Urinary bladder (tissue), 4 donors: ENCODE results near the gene TLR2. TPM values are rescaled to one million over a fixed set of nuclear protein-coding genes. Genes with fewer than 3 reads are reported as not detected.
"Not testable (repeated sequence)": the region's sequence is repeated elsewhere in the genome, so short reads cannot be mapped to it uniquely, and the experiment has no call there.

Experiments
- DNase-seq: peaks from one replicate; pipeline ENCODE4 v3.0.0-alpha.2; 2015; ENCODE audit errors: extremely low spot score
- H3K27ac ChIP-seq: one replicate; pipeline ENCODE4 v1.5.1; 2013; ENCODE audit warnings: low read depth, mild to moderate bottlenecking, moderate library complexity
- H3K36me3 ChIP-seq: one replicate; pipeline ENCODE4 v1.6.1; 2013; ENCODE audit warnings: mild to moderate bottlenecking, moderate library complexity; ENCODE audit not compliant: insufficient read depth
- H3K4me1 ChIP-seq: one replicate; pipeline ENCODE4 v1.6.1; 2013; ENCODE audit warnings: mild to moderate bottlenecking, moderate library complexity; ENCODE audit not compliant: insufficient read depth
- H3K4me3 ChIP-seq: one replicate; pipeline ENCODE4 v1.5.1; 2013; ENCODE audit warnings: low read depth, low read length
- WGBS: extraction: QIAGEN DNeasy Blood & Tissue Kit; methylation state at CpG from one replicate; pipeline ENCODE4 v1.1.7; 2013; 5-methylcytosine and 5-hydroxymethylcytosine counted together
- polyA plus RNA-seq: library from polyadenylated mRNA; stranded (reverse); fragments of 200-250 nt; gene quantifications from one replicate; pipeline ENCODE4 v1.2.3, GENCODE V29; 2013
- total RNA-seq: library from RNA; depleted of rRNA; stranded (reverse); fragments of >200 nt; gene quantifications from one replicate; pipeline ENCODE4 v1.2.3, GENCODE V29; 2014
- donor health status: healthy with polysubstance abuse.
- donor health status: healthy.

The TLR2 gene
- total and polyA plus RNA-seq, 2 donors: 10.4 to 13.3 TPM

DNA sequence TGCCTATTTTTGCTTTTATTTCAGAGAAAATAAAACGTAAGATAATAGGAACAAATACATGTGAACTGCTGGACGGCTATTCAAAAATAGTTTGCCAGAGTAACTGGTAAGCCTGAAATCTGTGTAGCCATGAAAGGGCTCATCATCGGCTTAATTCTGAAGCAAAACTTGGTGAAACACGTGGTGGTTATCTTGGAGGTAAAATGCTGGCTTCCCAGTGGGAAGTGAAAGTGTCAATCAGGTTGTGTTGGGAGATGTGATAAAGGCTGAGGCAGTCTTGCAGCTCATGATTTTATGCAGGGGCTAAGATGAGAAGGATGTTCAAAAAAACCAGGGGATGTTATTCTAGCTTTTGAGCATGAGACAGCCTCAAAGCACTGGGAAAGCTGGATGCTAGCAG is 36.1 kb upstream of the TLR2 start:
- H3K27ac ChIP-seq: no peak overlapping the region
- H3K4me1 ChIP-seq: no peaks in the 10 kb centered on the region
- WGBS: 69% methylated on average over 4 of the region's 4 CpGs
- no peak for DNase-seq
- no peaks in the 10 kb centered on the region for H3K36me3 ChIP-seq
- no peak overlapping the region for H3K4me3 ChIP-seq

DNA sequence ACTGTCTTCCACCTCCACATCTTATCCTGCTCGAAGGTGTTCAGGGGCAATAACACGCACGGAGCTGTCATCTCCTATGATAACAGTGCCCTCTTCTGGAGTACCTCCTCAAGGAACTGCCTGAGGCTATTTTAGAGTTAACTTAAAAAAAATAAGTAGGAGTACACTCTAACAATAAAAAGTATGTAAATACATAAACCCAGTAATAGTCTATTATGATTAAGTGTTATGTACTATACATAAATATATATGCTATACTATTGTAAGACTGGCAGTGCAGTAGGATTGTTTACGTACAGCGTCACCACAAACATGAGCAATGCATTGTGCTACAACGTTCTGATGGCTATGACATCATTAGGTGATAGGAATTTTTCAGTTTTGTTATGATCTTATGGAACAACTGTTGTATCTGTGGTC is 34.5 kb upstream of the TLR2 start:
- WGBS: 53% methylated on average over 6 of the region's 6 CpGs
- Histone ChIP-seq H3K36me3 (no peaks in the 10 kb centered on the region), H3K4me1 (no peaks in the 10 kb centered on the region), H3K4me3 (no peak overlapping the region), H3K27ac (no peak overlapping the region)
- DNase-seq: no peak

DNA sequence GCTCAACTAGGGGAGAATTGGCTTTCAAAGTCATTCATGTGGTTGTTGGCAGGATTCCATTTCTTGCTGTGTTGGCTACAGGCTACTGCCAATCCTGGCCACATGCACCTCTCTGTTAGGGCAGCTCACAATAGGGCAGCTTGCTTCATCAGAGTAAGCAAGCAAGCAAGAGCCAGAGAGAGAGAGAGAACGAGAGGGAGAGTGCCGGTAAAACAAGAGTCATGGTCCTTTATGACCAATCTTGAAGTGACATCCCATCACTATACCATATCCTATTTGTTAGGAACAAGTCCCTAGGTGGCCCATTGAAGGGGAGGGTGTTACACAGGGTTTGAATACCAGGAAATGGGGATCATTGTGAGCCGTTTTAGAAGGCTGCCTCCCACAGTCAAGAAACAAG is 33.0 kb upstream of the TLR2 start:
- H3K36me3 ChIP-seq: no peaks in the 10 kb centered on the region
- no peak for DNase-seq
- no peak overlapping the region for H3K4me3 ChIP-seq
- no peaks in the 10 kb centered on the region for H3K4me1 ChIP-seq
- no peak overlapping the region for H3K27ac ChIP-seq
- 63% methylated on average over 3 of the region's 3 CpGs for WGBS

DNA sequence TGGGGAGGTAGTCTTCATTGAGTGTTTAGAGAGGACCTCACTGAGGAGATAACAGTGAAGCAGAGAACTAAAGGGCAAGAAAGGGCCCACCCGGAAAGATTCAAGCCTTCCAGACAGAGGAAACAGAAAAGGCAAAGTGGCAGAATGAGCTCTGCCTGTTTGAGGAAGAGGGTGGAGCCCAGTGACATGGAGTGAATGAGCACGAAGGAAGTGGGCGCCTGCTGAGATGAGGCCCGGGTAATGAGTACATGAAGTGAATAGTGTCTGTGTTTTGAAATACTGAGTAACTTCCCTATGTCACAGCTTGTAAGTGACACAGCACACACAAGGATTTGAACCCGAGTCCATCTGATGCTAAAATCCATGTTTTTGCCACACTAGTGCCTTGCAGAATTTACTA is 32.5 kb upstream of the TLR2 start:
- WGBS: 54% methylated on average over 5 of the region's 5 CpGs
- no peaks in the 10 kb centered on the region for H3K4me1 ChIP-seq
- no peak overlapping the region for H3K4me3 ChIP-seq
- DNase-seq: no peak
- no peaks in the 10 kb centered on the region for H3K36me3 ChIP-seq
- no peak overlapping the region for H3K27ac ChIP-seq

DNA sequence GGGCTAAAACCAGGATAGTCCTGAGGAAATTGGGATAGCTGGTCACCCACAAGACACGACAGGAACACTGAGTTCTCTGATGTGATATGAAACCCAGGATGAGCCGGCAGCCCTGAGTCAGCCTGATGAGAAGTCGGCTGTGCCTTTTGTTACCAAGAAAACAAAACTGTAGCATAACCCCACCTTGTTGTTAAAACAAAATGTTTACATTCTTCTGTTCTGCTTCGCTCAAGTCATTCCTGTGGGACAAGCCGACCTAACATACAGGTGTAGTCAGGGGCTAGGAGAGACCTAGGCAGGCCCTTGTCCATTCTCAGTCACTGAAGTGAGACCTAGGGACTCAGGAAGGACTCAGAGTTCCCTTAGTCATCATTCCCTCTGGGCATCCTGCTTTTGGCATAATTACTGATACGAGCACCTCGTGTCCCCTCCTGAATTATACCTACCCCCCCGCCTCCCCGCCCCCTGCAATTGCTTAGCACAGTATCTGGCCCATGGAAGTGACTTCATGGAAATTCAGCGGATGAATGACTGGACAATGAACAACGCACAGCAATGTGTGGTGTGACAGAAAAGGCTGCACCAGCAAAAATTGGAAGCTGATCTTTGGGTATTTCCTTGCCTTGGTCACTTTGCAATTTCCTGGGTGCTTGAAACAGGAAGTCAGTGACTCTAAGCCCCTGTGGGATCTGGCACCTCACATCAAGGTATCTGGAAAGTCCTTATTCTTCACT is 31.9 kb upstream of the TLR2 start:
- no peak for DNase-seq
- 77% methylated on average over 11 of the region's 11 CpGs for WGBS
- Histone ChIP-seq H3K27ac (no peak overlapping the region), H3K36me3 (no peaks in the 10 kb centered on the region), H3K4me3 (no peak overlapping the region), H3K4me1 (no peaks in the 10 kb centered on the region)

DNA sequence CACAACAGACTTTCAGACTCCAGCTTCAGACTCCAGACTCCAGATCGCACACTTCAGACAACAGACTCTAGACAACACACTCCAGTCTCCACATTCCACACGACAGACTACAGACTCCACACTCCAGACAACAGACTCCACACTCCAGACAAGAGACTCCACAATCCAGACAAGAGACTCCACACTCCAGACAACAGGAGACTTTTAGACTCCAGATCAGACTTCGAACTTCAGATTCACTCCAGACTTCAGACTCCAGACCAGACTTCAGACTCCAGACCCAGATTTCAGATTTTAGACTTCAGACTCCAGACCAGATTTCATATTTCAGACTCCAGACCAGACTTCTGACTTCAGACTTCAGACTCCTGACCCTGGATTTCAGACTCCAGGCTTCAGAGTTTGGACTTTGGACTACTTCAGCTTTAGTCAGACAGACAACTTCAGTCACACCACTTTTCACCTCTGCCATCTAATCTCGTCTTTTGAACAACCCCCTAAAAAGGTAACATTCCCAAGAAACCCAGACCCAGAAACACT is 29.0 kb upstream of the TLR2 start:
- Histone ChIP-seq H3K36me3 (no peaks in the 10 kb centered on the region), H3K27ac (no peak overlapping the region), H3K4me3 (no peak overlapping the region), H3K4me1 (no peaks in the 10 kb centered on the region)
- 68% methylated on average over 4 of the region's 4 CpGs for WGBS
- DNase-seq: no peak

DNA sequence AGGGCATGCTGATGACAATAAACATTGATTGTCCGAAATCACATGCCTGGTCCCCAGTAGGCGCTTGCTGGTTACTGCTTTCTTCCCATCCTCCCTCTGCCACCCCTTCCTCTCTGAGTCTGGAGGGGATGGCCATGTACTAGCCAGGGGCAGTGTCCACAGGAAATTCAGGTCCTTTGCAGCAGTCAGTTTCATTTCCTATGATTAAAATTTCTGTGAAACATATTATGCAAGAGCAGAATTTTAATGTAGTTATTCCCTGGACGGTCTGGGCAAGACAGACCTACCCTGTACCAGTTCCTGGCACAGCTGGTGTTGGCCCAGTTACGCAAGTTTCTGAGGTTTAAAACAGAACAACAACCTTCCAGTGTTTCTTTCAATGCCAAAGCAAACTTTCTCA is 28.2 kb upstream of the TLR2 start:
- H3K4me3 ChIP-seq: no peak overlapping the region
- H3K27ac ChIP-seq: no peak overlapping the region

DNA sequence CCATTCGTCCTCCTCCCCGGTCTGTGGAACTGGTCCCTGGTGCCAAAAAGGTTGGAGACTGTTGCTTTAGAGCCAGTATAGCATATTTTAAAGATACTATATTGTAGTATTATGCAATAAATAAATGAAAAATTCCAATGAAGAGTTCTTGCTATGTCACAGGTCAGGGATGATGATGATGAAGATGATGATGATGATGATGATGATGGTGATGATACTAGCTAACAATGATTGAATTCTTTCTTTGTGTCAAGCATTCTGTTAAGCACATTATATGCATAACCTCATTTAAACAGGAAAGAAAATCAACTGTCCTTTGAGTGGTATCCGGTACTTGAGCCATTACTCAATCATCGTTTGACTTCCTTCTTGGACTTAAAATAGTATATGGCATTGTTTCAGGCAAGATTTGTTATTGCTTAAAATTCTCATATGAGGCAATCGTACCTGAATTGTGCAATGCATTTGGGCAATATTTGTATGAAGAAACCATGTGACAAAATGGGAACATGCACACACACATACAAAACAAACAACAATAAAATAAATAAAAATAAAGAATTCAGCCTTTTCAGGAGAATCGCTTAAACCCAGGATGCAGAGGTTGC is 22.8 kb upstream of the TLR2 start:
- no peak for DNase-seq
- Histone ChIP-seq H3K4me3 (no peak overlapping the region), H3K36me3 (no peaks in the 10 kb centered on the region), H3K27ac (no peak overlapping the region), H3K4me1 (no peaks in the 10 kb centered on the region)
- WGBS: 79% methylated on average over 6 of the region's 6 CpGs

More for the DNA sequence above, 28.2 kb upstream of the TLR2 start:
- DNase-seq: no peak
- H3K4me1 ChIP-seq: no peaks in the 10 kb centered on the region
- 81% methylated on average over 4 of the region's 4 CpGs for WGBS
- no peaks in the 10 kb centered on the region for H3K36me3 ChIP-seq

DNA sequence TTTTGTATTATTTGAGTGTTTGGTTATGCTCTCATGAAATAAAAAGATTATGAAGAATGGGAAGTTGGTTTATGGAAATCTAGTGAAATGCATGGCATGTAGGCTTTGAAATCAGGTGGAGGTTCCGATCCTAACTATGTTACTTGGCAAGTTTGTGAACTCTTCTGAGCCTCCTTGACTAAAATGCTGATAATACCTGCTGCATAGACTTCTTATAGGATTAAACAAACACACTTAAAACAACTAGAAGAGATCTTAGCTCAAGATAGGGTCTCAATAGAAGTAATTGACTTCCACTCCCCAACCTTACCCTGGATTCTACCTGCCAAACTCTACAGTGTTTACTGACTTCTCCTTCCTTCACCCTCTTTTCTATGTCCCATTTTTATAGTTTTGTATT is 22.2 kb upstream of the TLR2 start:
- H3K4me1 ChIP-seq: no peaks in the 10 kb centered on the region
- no peak for DNase-seq
- no peak overlapping the region for H3K27ac ChIP-seq
- 86% methylated on average over 1 of the region's 1 CpG for WGBS
- H3K36me3 ChIP-seq: no peaks in the 10 kb centered on the region
- H3K4me3 ChIP-seq: no peak overlapping the region

DNA sequence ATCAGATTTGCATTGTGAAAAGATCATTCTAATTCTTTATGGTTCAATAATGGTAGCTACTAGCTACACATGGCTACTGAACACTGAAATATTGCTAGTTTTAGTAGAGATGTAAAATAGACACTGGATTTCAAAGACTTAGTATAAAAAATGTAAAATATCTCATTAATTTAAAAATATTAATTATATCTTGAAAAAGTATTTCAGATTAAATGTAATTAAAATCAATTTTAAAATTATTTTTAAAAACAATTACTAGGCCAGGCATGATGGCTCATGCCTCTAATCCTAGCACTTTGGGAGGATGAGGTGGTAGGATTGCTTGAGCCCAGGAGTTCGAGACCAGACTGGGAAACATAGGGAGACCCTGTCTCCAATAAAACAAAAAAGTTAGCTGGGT is 20.4 kb upstream of the TLR2 start:
- no peaks in the 10 kb centered on the region for H3K4me1 ChIP-seq
- 89% methylated on average over 1 of the region's 1 CpG for WGBS
- H3K27ac ChIP-seq: no peak overlapping the region
- no peak for DNase-seq
- H3K36me3 ChIP-seq: no peaks in the 10 kb centered on the region
- H3K4me3 ChIP-seq: no peak overlapping the region

DNA sequence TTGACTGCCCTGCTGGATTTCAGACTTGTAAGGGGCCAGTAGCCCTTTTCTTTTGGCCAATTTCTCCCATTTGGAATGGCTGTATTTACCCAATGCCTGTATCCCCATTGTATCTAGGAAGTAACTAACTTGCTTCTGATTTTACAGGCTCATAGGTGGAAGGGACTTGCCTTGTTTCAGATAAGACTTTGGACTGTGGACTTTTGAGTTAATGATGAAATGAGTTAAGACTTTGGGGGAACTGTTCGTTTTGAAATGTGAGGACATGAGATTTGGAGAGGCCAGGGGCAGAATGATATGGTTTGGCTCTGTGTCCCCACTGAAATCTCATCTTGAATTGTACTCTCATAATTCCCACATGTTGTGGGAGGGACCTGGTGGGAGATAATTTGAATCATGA is 17.6 kb upstream of the TLR2 start:
- not testable (repeated sequence) for H3K36me3 ChIP-seq, H3K27ac ChIP-seq, DNase-seq, H3K4me3 ChIP-seq, H3K4me1 ChIP-seq
- 52% methylated on average over 1 of the region's 1 CpG for WGBS

DNA sequence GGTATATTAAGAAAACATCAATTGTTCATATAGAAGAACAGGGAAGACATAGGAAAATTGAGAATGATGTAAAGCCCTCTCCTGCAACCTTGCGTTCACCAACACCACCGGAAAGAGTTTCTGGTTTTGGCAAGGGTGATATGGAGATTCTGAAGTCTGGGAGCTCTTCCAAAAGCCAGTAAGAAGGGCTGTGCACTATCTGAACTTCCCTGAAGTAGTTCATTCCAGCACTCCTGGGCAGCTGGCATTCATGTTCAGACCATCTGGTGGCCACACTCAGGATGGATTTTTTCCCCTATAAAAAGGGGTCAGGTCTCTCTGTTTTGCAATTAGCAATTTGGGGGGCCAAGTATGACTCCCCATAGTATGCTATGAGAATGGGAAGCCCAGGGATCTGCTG is 15.4 kb upstream of the TLR2 start:
- no peak for DNase-seq
- Histone ChIP-seq H3K4me1 (no peaks in the 10 kb centered on the region), H3K27ac (no peak overlapping the region), H3K4me3 (no peak overlapping the region), H3K36me3 (no peaks in the 10 kb centered on the region)
- WGBS: 68% methylated on average over 2 of the region's 2 CpGs

DNA sequence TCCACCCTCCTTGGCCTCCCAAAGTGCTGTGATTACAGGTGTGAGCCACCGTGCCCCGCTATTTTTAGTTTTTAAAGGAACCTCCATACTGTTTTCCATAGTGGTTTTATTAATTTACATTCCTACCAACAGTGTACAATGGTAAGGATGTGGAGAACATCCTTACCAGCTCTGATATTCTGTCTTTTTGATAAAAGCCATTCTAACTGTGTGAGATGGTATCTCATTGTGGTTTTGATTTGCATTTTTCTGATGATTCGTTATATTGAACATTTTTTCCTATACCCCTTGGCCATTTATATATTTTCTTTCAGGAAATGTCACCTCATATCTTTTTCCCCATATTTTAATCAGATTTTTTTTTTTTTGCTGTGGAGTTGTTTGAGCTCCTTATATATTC is 14.2 kb upstream of the TLR2 start:
- 50% methylated on average over 3 of the region's 3 CpGs for WGBS
- no peaks in the 10 kb centered on the region for H3K4me1 ChIP-seq
- no peak for DNase-seq
- no peak overlapping the region for H3K27ac ChIP-seq
- H3K4me3 ChIP-seq: no peak overlapping the region
- no peaks in the 10 kb centered on the region for H3K36me3 ChIP-seq

DNA sequence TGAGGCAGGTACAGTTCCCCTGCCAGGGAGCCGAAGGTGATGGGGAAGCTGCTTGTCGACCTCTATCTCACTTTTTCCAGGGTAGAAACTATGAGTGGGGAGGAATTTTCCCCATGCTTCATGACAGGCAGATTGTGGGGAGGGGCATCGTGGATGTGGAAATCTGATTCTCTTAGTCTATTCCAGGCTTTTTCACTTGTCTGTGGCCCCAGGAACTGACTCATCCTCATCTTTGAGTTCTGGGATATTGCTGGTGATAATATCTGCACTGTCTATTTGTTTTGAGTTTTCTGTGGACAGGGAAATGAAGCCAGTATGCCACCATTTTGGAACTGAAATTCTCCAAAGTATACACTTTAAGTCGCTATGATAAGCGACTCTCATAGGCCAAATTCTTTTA is 7.6 kb upstream of the TLR2 start:
- DNase-seq: no peak
- H3K4me3 ChIP-seq: no peak overlapping the region
- 84% methylated on average over 5 of the region's 5 CpGs for WGBS
- no peaks in the 10 kb centered on the region for H3K4me1 ChIP-seq
- H3K27ac ChIP-seq: no peak overlapping the region
- H3K36me3 ChIP-seq: no peaks in the 10 kb centered on the region
